Stimulated activated CD4-positive, alpha-beta T cell treated with anti-CD3 and anti-CD28 coated beads, Interleukin-1b, Interleukin-23, amount 100 ng/mL, for 4 hours (primary cell): ENCODE results near the gene SLC2A8.

Experiments used
- DNase-seq, 2 donors: peaks; one replicate each; pipeline ENCODE4 v3.0.0-alpha.2; 2020; ENCODE audit warnings: low read depth in 2 of 2

The SLC2A8 gene

DNA sequence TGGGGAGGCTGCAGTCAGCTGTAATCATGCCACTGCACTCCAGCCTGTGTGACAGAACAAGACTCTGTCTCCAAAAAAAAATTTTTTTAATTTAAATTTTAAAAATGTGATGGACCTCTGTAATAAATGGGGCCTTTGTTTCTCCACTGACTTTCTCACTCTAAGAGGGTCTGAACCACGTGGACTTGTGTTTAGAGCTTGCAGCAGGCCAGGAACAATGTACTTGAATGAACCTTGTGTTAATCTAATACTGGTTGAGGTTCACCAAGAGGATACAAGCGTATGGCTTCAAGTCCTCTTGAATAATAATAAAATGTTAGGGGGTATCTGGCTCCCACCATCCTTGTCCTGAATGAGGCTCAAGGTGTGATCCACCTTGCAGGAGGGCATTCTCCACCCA lies 14.4 kb upstream of the SLC2A8 start:
- DNase-seq = no peak

DNA sequence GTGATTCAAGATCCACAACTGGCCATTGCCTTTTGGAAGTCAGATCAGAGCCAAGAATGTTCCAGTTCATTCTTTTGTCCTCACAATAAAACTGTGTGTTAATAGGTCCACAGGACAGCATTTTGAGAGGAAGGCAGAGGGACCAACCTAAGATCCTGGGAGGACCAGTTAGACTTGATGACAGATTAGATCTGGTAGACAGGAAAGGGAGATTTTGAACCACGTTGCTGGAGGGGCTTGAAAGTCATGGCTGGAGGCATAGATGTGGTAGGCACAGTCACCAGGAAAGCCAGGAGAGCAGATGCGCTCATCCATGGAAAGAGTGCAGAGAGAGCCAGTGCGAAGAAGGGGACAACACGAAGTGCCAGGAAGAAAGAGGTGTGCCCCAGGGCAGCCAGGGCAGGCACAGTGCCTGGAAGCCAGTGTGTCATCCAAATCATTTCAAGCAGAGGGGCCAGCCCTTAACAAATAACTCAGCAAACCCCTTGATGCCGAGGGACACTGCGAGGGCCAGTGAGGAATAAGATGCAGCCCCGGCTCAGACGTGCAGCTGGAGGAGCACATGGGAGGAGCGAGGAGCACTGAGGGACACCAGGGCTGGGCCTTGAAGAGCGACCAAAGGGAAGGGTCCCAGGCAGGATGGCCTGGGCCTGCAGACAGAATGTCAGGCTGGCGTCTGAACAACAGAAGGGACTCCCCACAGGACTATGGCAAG lies 12.8 kb upstream of the SLC2A8 start:
- DNase-seq = no peak

DNA sequence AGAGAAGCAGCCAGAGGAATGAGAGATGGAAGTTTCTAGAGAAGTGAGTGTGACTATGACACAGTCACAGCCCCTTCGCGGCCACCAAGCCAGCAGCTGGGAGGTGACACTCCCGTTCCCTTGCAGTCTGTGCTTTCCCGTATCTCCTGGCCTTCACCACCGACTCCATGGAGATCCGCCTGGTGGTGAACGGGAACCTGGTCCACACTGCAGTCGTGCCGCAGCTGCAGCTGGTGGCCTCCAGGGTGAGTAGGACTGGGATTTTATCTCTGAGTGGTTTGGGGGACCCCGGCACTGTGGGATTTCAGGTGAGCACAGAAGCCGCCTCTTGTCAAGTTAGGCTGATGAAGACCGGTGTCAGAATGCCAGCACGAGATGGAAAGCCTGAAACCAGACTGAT lies 12.1 kb upstream of the SLC2A8 start:
- no peak for DNase-seq

DNA sequence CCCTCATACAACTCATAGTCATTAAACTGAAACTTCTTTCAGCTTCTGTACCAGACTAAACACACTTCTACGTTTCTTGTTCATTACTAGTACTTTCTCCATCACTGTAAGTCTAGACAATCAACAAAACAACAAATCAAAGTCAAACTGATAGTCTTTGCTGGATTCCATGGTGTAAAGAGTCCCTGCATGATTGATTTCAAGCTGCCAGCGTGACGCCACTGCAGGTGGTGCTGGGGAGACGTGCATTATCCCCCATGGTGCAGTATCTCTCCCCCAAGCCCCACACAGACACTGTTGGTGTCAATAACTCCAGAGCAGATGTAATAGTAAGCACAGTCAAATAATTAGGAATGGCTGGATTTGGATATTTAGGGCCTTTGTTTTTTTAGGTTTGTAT lies 10.7 kb upstream of the SLC2A8 start:
- DNase-seq = no peak

DNA sequence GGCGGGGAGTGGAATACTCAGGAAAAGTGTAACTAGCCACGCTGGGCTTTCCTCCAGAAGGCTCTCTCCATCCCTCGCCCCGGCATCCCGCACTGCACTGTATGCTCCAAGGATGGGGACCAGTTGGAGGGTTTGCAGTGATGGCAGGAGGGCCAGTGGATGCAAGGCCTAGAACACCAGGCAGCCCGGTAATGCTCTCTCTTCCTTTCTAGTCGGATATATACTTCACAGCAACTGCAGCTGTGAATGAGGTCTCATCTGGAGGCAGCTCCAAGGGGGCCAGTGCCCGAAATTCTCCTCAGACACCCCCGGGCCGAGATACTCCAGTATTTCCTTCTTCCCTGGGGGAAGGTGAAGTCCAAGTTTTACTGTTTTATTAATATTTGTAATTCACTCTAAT lies 10.0 kb upstream of the SLC2A8 start:
- DNase-seq = no peak

DNA sequence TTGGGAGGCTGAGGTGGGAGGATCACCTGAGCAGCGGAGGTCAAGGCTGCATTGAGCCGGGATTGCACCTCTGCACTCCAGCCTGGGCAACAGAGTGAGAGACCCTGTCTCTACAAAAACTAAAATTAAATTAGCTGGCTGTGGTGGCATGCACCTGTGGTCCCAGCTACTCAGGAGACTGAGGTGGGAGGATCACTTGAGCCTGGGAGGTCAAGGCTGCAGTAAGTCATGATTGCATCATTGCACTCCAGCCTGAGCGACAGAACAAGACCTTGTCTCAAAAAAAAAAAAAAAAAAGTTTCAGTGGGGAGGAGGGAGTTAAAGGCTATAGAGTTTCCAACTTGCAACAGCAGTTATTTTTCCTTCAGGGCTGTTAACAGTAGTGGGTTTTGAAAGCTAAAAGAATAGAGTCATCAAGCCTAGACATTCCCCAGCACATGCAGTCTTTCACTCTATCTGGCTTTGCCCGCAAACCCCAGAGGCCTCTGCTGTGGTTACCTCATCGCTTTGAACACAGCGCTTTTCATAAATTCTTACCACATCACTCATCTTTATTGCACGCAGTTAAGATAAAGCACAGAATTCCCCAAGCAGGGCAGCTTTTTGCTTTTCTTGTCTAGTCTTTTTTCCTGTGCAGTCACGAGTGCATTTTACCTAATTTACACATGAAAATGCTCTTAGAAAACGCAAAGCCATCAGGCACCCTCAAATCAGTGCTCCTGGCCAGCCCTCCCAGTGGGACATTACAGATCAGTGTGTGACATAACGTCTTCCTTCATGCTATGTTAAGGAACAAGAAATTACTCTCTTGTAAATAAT lies 8.7 kb upstream of the SLC2A8 start:
- peak; percentile 56 to 77 for DNase-seq

DNA sequence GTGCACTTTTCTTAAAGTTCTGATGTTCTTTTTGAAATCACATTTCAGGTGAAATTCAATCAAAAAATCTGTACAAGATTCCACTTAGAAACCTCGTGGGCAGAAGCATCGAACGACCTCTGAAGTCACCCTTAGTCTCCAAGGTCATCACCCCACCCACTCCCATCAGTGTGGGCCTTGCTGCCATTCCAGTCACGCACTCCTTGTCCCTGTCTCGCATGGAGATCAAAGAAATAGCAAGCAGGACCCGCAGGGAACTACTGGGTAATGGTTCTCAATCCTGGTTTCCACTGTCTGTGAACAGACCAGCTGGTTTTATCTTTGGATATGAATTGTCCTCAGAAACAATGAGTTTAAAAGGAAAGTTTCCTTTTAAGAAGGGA lies 8.1 kb upstream of the SLC2A8 start:
- no peak for DNase-seq

DNA sequence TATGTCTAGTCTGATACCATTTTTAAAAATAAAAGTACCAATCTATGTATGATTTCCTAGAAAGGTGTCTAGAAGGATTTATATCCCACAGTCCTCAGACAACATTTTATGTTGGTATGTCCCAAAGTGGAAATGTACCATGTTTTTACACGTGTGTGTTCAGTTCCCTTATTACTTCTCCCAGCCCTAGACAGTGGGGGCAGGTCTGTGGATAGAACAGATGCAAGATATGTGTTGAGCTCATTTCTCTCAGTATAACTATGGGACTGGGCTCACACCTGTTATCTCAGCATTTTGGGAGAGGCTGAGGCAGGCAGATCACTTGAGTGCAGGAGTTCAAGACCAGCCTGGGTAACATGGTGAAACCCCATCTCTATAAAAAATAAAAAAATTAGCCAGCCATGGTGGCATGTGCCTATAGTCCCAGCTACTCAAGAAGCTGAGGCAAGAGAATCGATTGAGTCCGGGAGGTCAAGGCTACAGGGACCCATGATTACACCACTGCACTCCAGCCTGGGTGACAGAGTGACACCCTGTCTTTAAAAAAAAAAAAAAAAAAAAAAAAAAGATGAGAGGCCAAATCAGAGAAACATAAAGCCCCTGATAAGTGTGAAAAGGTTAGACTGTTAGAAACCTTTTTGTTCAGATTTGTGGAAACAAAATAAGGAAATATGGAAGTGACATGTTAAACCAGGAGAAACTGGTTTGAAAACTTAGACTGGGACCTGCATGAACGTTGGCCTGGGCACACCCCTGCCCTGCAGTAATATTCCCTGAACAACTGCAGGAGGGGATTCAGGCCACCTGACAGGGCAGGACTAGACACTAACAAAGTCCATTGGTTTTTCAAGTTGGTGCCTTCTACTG lies 7.4 kb upstream of the SLC2A8 start:
- DNase-seq = no peak

DNA sequence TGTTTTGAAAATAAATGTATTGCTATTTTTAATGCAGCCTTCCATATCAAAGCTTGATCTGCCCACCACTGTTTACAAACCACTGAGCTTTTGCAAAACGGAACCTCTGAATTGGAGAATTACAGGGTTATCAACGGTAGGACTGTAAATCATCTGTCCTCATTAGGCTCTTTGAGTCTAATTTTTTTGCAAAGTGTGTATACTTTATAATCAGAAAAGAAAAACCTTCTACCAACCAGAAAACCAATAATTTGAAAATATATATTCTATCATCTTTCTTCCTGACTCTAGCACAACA lies 6.8 kb upstream of the SLC2A8 start:
- no peak for DNase-seq

DNA sequence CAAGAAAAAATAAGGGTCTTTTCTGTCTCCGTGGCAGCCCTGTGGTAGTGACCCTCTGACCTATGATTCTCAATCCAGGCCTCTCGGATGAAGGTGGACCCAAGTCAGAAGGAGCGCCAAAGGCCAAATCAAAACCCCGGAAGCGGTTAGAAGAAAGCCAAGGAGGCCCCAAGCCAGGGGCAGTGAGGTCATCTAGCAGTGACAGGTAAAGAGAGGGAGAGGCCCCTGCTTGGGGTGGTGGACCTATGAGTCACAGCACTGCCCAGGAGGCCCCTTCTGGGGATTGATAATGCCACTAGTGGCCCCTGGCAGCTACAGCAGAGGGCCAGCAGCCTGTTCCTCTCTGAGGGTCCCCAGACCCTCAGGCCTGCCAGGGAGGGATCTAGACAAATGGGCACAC lies 6.4 kb upstream of the SLC2A8 start:
- DNase-seq = no peak

DNA sequence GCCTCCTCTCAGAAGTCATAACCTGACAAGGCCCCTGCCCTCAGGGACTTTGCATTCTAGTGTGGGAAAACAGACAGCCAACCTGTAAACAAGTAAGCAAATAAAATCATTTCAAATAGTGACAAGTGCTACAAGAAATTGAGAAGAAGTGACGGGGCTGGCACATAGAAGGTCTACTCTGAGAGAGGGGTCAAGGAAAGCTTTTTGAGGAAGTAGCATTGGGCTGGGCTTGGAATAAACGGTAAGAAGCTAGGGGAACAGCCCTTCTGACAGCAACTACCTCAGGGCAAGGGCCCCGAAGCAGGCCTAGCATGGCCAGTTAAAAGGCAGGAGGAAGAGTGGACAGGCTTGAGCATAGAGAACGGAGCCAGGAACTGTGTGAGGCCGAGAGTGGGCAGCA lies 4.8 kb upstream of the SLC2A8 start:
- DNase-seq = no peak

DNA sequence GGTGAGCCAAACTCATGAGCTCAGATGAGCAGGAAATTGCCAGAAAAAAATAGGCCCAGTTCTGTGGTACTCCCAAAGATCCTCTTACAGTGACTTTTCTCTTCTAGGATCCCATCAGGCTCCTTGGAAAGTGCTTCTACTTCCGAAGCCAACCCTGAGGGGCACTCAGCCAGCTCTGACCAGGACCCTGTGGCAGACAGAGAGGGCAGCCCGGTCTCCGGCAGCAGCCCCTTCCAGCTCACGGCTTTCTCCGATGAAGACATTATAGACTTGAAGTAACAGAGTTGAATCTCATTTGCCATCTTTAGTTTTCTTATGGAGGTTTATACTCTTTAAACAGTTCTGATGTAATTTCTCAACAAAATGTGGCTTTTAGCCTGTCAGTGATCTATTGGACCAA lies 4.0 kb upstream of the SLC2A8 start:
- DNase-seq = no peak

DNA sequence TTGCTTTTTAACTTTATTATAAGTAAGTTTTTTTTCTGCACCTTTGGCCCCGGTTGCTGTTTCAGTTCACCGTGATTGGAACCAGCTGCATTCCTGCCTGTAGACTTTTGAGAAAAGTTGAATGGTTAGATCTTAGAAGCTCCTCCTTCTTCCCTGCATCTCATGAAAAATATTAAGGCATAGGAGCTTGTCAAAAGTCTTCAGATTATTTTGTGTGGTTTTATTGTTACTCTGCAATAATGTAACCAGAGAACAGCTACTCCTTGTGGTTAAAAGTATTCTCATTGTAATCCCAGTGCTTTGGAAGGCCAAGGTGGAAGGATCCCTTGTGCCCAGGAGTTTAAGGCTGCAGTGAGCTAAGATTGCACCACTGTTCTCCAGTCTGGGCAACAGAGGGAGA lies 3.3 kb upstream of the SLC2A8 start:
- no peak for DNase-seq

DNA sequence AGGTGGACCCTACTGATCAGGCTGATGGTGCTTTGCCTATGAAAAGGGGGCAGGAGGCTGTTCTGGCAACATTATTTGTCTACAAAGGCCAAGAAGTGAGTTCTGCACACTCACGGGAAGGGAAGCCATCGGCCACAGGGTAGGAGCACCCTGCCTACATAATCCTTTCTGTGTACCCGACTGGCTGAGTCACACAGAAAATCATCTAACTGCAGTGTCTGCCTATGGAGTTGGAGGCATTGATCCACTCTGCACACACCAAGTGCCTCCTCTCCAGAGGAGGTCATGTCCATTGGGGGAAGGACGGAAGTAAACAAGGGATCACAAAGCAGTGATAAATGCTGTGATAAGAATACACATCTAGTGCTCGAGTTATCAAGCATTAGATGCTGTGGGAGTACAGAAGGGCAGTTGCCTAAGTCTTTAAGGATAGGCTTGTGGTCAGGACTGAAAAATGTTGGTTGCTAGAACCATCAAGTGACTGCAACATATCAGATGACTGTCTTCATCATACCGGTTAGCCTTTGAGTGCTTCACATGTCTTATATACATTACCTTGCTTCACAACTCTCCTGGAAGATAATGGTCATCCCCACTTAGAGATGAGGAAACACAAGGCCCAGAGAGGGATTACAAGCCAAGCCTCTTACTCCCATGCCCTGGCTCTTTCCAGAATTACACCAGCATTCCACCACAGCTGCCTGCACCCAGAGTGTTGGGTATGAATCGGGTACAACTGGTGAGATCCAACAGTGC lies 1.3 kb upstream of the SLC2A8 start:
- no peak for DNase-seq

DNA sequence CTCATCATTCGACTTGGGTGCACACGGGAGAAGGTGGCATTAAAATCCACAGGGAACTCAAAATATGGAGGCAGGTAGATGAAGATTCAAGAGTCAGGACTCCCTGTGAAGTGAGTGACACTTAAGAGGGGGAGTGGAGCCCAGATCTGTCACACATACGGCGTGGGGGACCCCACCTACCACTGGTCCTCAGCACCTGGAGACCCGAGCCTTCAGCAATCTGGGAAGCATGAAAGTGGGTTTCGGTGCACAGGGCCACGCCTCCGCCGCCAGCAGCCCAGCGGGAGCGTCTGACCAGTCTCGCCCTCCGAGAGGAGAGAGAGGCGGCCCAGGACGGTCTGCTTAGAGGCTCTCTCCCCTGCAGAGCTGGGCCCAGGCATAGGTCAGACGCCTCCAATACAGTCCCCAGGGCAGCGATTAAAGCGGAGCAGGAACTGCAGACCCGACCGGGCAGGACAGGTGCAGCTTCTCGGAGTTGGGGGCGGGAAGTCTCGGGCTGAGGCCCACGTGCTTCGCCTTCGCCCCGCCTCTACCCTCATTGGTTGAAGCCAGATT lies 639 bp upstream of the SLC2A8 start:
- no peak for DNase-seq

DNA sequence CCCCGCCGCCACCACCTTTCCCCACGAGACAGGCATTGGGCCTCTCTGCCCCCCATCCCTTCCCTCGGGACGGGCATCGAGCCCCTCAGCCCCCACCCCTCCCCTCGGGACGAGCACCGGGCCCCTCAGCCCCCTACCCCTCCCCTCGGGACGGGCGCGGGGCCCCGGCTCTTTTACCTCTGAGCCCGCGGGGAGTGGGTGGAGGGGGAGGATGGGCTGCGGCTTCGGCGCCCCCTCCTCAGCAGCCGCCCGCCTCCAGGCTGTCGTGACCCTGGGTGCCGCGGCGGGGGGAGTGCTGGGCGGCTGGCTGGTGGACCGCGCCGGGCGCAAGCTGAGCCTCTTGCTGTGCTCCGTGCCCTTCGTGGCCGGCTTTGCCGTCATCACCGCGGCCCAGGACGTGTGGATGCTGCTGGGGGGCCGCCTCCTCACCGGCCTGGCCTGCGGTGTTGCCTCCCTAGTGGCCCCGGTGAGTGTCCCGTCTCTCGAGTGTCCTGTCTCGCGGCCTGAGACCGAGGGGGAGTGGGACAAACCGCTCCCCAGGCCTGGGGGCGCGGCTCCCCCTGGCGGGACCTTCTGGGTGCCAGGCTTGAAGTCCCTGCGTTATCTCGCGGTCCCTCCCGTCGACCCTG lies 791 bp downstream of the SLC2A8 start:
- peak in 1 of 2 donors; percentile 21 for DNase-seq

DNA sequence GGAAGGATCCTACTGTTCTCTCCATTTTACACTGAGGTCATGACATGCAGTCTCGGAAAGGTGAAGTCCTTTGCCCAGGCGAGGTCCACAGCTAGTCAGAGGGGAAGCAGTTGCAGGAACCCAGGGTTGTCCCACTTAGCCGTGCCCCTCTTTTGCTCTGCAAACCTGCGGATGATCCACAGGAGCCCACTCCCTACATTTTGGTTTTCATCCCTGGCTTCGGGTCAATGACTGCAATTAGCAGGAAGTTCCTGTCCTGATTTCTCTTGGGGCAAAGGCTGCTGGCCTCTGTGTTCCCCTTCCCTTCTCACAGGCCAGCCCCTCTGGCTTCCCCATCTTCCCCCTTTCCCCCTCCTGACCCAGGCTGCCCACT lies 1.3 kb downstream of the SLC2A8 start:
- DNase-seq = no peak

DNA sequence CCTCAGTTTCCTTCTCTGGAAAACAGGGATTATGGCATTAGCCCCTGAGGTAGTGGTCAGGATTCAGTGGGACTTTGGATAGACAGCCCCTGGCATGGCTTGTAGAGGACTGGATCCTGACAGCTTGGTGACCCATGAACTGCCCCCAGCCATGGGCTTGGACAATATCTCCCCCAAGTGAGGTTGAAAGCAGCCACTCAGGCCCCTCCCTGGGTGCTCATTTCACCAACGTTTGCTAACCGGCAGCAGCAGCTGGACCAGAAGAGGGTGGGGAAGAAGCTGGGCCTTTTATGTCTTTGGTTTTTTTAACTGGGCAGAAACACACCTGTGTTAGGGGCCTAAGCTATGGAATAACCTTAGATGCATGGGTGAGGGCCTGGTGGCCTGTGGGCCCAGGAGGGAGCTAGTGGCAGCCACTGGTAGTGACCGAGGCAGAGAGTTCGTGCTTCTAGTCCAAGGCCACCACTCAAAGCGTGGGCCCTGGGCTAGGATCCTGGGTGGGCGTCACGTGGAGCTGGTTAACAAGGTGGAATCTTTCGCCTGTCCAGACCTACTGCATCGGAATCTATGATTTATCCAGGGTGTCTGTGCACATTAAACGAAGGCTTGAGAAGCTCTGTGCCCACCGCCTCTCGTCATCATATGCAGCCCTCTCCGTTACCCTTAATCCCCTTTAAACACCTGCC lies 1.9 kb downstream of the SLC2A8 start:
- DNase-seq = no peak

DNA sequence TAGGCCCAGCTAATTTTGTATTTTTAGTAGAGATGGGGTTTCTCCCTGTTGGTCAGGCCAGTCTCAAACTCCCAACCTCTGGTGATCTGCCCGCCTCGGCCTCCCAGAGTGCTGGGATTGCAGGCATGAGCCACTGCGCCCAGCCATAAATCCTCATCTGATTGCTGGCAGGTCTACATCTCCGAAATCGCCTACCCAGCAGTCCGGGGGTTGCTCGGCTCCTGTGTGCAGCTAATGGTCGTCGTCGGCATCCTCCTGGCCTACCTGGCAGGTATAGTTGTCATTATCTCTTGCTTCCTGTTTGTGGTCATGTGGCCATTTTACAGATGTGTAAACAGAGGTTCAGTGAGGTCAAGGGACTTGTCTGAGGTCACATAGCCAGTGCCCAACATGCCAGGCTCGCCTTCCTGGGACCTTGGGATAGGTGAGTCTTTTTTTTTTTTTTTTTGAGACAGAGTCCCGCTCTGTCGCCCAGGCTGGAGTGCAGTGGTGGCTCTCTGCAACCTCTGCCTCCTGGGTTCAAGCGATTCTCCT lies 2.8 kb downstream of the SLC2A8 start:
- DNase-seq = no peak

DNA sequence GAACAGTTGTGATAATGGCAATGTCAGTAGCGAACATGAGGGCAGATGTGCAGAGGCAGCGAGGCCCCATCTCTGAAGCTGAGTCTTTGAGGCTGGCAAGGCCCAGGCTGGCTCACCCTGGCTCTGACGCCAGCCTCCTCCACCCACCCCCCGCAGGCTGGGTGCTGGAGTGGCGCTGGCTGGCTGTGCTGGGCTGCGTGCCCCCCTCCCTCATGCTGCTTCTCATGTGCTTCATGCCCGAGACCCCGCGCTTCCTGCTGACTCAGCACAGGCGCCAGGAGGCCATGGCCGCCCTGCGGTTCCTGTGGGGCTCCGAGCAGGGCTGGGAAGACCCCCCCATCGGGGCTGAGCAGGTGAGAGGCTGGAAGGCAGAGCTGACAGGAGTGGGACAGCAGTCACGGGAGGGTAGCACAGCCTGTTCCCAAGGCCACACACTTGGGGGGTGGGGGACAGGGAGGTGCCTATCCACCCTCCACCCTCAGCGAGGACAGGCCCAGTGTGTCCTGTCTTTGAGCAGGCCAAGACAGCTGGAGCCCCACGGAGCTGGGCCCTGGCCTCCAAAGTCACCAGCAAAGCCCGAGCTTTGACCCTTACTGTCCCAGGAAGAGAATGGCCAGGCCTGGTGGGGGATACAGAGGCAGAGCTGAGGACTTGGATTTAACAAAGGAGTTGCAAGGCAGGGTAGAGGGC lies 5.6 kb downstream of the SLC2A8 start:
- no peak for DNase-seq
